ENCODE measurements around the gene TIRAP. TPM values are rescaled to one million over a fixed set of nuclear protein-coding genes. Genes with fewer than 3 reads are reported as not detected.
A peak's percentile ranks its signal among the peaks of the same experiment; 100 is the strongest.

TIRAP gene
- total RNA-seq, 6 experiments from 2014 or later = 8.0 to 12.1 (median 9.7) TPM

- no peaks in the 10 kb centered on the region for H3K9me3 ChIP-seq
- H3K36me3 ChIP-seq = peaks cover 0 to 10% (median 5%) of the 10 kb centered on the region in 4 donors
- TF ChIP-seq CTCF (IDR thresholded peaks at IDR 0.05) (no peak), POLR2A (IDR thresholded peaks at IDR 0.05) (no peak)
- no peak overlapping the region for H3K4me3 ChIP-seq
- ATAC-seq (no peak), DNase-seq (no peak)
- no peaks in the 10 kb centered on the region for H3K27me3 ChIP-seq
- H3K27ac ChIP-seq = peak overlapping the region in 1 of 3 donors; percentile 87
- 48% methylated on average over 4 of the region's 8 CpGs for WGBS (ENCODE audit: insufficient coverage, low coverage, low lambda C conversion rate, missing lambda C conversion rate)
- intact Hi-C loops (cut with DNase I) = no loop called here
- peaks cover 0 to 46% (median 17%) of the 10 kb centered on the region in 4 donors for H3K4me1 ChIP-seq
These were observed 3.7 kb upstream of the TIRAP start for GRCh38 chr11:126279191-126279590.

DNA sequence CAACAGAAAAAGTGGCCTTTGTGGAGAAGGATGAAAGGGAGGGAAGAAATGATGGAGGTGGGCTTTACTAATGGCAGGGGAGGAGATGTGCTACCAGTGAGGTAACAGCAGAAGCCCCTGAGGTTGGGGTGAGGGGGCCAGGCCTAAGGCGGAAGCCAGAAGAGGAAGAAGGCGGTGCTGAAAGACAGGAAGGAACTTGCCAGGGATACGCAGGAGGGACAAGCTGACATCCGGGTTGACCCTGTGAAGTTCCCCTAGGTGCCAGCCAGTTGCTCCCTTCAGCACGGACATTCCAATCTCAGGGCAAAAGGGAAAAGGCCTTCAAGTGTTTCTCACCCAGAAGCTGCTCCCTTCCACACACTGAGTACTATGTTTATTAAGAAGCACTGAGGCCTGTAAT, 2.3 kb upstream of the TIRAP start:
- DNase-seq (no peak), ATAC-seq (no peak)
- Histone ChIP-seq H3K4me1 (peaks cover 0 to 48% (median 20%) of the 10 kb centered on the region in 4 donors), H3K27ac (no peak overlapping the region), H3K27me3 (no peaks in the 10 kb centered on the region), H3K36me3 (peaks cover 0 to 4% (median 0%) of the 10 kb centered on the region in 4 donors), H3K9me3 (no peaks in the 10 kb centered on the region), H3K4me3 (no peak overlapping the region)
- intact Hi-C loops (cut with DNase I) = no loop called here
- WGBS (ENCODE audit: insufficient coverage, low coverage, low lambda C conversion rate, missing lambda C conversion rate) = 72% methylated on average over 5 of the region's 5 CpGs
- TF ChIP-seq CTCF (IDR thresholded peaks at IDR 0.05) (no peak), POLR2A (IDR thresholded peaks at IDR 0.05) (no peak)

- no peaks in the 10 kb centered on the region for H3K9me3 ChIP-seq
- H3K4me1 ChIP-seq = peaks cover 0 to 48% (median 20%) of the 10 kb centered on the region in 4 donors
- no peaks in the 10 kb centered on the region for H3K27me3 ChIP-seq
- no peaks in the 10 kb centered on the region for H3K36me3 ChIP-seq
- H3K27ac ChIP-seq = no peak overlapping the region
- ATAC-seq (no peak), DNase-seq (no peak)
- 82% methylated on average over 4 of the region's 6 CpGs for whole genome bisulfite sequencing (ENCODE audit: insufficient coverage, low coverage, low lambda C conversion rate, missing lambda C conversion rate)
- intact Hi-C loops (cut with DNase I) = no loop called here
- TF ChIP-seq CTCF (IDR thresholded peaks at IDR 0.05) (no peak), POLR2A (IDR thresholded peaks at IDR 0.05) (no peak)
- H3K4me3 ChIP-seq = no peak overlapping the region
These were observed 1.6 kb upstream of the TIRAP start for GRCh38 chr11:126281245-126281644.

DNA sequence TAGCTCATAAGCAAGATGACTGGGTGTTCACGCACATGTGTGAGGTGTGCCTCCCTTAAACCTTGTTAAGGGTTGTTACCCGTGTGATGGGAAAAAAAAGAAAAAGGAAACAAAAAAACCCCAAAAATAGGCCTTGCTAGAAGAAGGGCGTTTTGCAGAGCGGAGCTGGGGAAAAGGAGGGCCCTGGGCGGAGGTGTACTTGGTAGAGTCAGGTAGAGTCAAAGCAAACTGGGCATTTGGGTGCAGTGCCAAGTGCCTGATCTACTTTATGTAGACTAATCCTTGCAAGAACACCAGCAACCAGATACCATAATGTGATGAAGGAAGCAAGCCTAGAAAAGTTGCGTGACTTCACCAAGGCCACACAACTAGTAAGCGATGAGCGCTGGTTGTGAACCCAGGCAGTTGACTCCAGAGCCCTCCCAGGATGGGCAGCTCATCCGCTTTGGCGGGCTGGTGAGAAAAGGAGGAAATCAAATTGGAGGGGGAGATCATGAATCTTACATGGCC, 1.2 kb upstream of the TIRAP start:
- ATAC-seq (no peak), DNase-seq (no peak)
- H3K27me3 ChIP-seq = no peaks in the 10 kb centered on the region
- no peak for TF ChIP-seq POLR2A (IDR thresholded peaks at IDR 0.05)
- peak overlapping the region in 2 of 3 donors; percentile 83 to 87 for H3K4me3 ChIP-seq
- H3K4me1 ChIP-seq = peaks cover 0 to 43% (median 20%) of the 10 kb centered on the region in 4 donors
- peak overlapping the region in 1 of 3 donors; percentile 99 for H3K27ac ChIP-seq
- no peaks in the 10 kb centered on the region for H3K9me3 ChIP-seq
- WGBS (ENCODE audit: insufficient coverage, low coverage, low lambda C conversion rate, missing lambda C conversion rate) = 94% methylated on average over 7 of the region's 10 CpGs
- intact Hi-C loops (cut with DNase I) = no loop called here
- peaks cover 0 to 2% (median 0%) of the 10 kb centered on the region in 4 donors for H3K36me3 ChIP-seq

GRCh38 chr11:126282361-126282735, 545 bp upstream of the TIRAP start:
- no peaks in the 10 kb centered on the region for H3K27me3 ChIP-seq
- intact Hi-C loops (cut with DNase I) = no loop called here
- DNase-seq (peak; percentile 54 to 68 (median 63)), ATAC-seq (peak; percentile 30 to 54 (median 42))
- H3K4me1 ChIP-seq = peaks cover 0 to 37% (median 17%) of the 10 kb centered on the region in 4 donors
- no peak for TF ChIP-seq CTCF (IDR thresholded peaks at IDR 0.05)
- no peak for TF ChIP-seq POLR2A (IDR thresholded peaks at IDR 0.05)
- WGBS (ENCODE audit: insufficient coverage, low coverage, low lambda C conversion rate, missing lambda C conversion rate) = 2% methylated on average over 15 of the region's 15 CpGs
- peak overlapping the region; percentile 91 to 99 (median 93) for H3K27ac ChIP-seq
- peaks cover 0 to 2% (median 0%) of the 10 kb centered on the region in 4 donors for H3K36me3 ChIP-seq
- no peaks in the 10 kb centered on the region for H3K9me3 ChIP-seq
- peak overlapping the region; percentile 73 to 87 (median 83) for H3K4me3 ChIP-seq

Data from right lobe of liver (tissue), 6 donors.